ENCODE results near the gene R3HDM2.

DNA sequence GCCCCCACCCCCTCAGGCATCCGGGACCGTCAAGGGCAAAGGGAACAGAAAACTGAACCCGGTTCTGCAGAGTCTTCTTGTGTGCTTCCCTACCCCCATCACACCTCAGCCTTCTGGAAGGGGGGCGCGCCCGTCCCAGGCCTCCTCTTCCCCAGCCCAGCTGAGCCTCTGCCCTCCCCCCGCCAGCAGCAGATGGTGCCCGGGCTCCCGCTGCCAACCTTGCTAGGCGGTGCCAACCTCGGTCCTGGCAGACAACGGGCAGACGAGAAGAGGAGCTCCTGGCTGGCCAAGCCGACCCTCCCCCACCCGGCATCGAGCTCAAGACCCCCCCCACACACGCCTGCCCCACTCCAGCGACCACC, 188.5 kb downstream of the R3HDM2 start:
- no peak for TF ChIP-seq POLR2A (IDR thresholded peaks at IDR 0.05)
- TF ChIP-seq, protein P1, sequence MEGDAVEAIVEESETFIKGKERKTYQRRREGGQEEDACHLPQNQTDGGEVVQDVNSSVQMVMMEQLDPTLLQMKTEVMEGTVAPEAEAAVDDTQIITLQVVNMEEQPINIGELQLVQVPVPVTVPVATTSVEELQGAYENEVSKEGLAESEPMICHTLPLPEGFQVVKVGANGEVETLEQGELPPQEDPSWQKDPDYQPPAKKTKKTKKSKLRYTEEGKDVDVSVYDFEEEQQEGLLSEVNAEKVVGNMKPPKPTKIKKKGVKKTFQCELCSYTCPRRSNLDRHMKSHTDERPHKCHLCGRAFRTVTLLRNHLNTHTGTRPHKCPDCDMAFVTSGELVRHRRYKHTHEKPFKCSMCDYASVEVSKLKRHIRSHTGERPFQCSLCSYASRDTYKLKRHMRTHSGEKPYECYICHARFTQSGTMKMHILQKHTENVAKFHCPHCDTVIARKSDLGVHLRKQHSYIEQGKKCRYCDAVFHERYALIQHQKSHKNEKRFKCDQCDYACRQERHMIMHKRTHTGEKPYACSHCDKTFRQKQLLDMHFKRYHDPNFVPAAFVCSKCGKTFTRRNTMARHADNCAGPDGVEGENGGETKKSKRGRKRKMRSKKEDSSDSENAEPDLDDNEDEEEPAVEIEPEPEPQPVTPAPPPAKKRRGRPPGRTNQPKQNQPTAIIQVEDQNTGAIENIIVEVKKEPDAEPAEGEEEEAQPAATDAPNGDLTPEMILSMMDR (IDR thresholded peaks at IDR 0.05): no peak

Measured in suprapubic skin (tissue), 3 donors.